Upper lobe of left lung (tissue), 4 donors: ENCODE measurements around the gene EXT2.

Source experiments
- EP300 ChIP-seq, 4 donors: sonication (generic); formaldehyde crosslinking; IDR thresholded peaks; one replicate each; pipeline ENCODE4 v1.5.1; 2017; ENCODE audit warnings: antibody characterized with exemption in 4 of 4, control low read depth in 2 of 4
- POLR2A ChIP-seq, 4 donors: fragments of 450-650 bp; IDR thresholded peaks; one replicate each; pipeline ENCODE4 v1.5.1; 2016 to 2017; ENCODE audit warnings: antibody characterized with exemption in 4 of 4, mild to moderate bottlenecking in 2 of 4
- POLR2AphosphoS5 ChIP-seq, 2 donors: sonication (generic); formaldehyde crosslinking; IDR thresholded peaks; one replicate each; pipeline ENCODE4 v1.5.1; 2017; ENCODE audit warnings: antibody characterized with exemption in 2 of 2
- TF ChIP-seq, protein P1 (sequence below), 6 experiments: fragments of 450-650 bp in 4 of 6; fragments of 200-600 bp in 2 of 6; sonication (generic) in 2 of 6; IDR thresholded peaks; one replicate each; pipeline ENCODE4 v1.5.1; 2016 to 2019; ENCODE audit warnings: antibody characterized with exemption in 6 of 6

DNA sequence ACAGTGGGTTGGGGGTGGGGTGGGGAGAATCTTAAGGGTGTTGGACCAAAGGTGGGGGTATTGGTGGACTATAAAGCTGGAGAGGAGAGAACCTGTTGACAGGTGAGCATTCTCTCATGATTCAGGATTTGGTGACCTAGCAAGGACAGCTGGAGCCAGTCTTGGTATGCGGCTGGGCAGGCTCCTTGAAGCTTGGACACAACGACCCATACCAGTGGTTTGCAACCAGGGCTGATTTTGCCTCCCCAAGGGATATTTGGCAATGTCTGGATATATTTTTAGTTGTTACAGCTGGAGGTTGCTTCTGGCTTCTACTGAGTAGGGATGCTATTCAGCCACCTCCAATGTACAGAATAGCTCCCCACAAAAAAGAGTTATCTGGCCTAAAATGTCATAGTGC lies 5.6 kb downstream of the EXT2 start:
- TF ChIP-seq, protein P1, sequence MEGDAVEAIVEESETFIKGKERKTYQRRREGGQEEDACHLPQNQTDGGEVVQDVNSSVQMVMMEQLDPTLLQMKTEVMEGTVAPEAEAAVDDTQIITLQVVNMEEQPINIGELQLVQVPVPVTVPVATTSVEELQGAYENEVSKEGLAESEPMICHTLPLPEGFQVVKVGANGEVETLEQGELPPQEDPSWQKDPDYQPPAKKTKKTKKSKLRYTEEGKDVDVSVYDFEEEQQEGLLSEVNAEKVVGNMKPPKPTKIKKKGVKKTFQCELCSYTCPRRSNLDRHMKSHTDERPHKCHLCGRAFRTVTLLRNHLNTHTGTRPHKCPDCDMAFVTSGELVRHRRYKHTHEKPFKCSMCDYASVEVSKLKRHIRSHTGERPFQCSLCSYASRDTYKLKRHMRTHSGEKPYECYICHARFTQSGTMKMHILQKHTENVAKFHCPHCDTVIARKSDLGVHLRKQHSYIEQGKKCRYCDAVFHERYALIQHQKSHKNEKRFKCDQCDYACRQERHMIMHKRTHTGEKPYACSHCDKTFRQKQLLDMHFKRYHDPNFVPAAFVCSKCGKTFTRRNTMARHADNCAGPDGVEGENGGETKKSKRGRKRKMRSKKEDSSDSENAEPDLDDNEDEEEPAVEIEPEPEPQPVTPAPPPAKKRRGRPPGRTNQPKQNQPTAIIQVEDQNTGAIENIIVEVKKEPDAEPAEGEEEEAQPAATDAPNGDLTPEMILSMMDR (IDR thresholded peaks at IDR 0.05): no peak
- TF ChIP-seq POLR2A (IDR thresholded peaks at IDR 0.05): no peak
- no peak for TF ChIP-seq EP300 (IDR thresholded peaks at IDR 0.05)
- TF ChIP-seq POLR2AphosphoS5 (IDR thresholded peaks at IDR 0.05): no peak
